T-helper 2 cell (primary cell): ENCODE measurements around the gene HDAC10.
A peak's percentile ranks its signal among the peaks of the same experiment; 100 is the strongest.

ENCODE experiments used
- DNase-seq, 5 experiments: peaks; one replicate each; pipeline versions ENCODE4 v3.0.0 to v3.0.0-alpha.2; 2012 to 2022
- total RNA-seq, 2 donors: gene quantifications; one replicate each; lab custom pipeline; 2026; lab: John Stamatoyannopoulos, UW

HDAC10 gene, protein sequence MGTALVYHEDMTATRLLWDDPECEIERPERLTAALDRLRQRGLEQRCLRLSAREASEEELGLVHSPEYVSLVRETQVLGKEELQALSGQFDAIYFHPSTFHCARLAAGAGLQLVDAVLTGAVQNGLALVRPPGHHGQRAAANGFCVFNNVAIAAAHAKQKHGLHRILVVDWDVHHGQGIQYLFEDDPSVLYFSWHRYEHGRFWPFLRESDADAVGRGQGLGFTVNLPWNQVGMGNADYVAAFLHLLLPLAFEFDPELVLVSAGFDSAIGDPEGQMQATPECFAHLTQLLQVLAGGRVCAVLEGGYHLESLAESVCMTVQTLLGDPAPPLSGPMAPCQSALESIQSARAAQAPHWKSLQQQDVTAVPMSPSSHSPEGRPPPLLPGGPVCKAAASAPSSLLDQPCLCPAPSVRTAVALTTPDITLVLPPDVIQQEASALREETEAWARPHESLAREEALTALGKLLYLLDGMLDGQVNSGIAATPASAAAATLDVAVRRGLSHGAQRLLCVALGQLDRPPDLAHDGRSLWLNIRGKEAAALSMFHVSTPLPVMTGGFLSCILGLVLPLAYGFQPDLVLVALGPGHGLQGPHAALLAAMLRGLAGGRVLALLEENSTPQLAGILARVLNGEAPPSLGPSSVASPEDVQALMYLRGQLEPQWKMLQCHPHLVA
- total RNA-seq = 0.94 to 1.7 reads per million in 2 donors

DNA sequence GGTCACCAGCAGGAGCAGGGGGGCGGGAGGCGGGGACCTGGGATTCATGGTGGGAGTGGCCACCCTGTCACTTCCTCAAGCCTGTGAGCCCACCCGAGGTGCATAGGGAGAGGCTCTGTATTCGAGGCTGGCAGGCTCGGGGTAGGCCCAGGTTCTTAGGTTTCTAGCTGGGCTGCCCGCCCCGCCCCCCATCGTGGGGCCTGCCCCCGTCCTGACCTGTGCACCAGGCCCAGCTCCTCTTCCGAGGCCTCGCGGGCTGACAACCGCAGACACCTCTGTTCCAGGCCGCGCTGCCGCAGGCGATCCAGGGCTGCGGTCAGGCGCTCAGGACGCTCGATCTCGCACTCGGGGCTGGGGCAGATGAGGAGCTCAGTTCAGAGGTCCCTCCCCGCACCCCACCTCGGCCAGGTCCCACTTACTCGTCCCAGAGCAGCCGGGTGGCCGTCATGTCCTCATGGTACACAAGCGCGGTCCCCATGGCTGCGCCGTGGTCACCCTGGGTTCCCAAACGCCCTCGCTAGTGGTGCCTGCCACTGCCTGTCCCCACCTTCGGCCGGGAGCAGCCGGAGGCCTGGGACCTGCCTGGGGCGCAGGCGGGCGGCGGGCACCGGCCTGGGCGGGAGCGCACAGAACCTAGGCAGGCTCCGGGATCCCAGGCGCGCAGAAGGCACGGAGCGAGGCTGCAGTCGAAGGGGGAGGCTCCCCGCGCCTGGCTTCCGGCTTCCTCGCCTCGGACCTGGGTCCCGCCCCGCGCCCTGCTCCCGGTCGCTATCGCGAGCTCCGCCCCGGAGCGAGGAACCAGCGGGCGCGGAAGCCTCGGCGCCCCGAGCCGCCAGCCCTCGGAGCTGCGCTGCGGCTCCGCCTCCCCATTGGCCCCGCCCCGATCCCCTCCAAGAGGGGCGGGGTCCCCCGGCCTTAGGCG lies at the start of gene HDAC10:
TSS of gene HDAC10 (minus strand) at position 711 of the 922 bp plus-strand sequence. CDS start at position 478, 233 bp downstream.
- DNase-seq = peak; percentile 59 to 92 (median 70)

DNA sequence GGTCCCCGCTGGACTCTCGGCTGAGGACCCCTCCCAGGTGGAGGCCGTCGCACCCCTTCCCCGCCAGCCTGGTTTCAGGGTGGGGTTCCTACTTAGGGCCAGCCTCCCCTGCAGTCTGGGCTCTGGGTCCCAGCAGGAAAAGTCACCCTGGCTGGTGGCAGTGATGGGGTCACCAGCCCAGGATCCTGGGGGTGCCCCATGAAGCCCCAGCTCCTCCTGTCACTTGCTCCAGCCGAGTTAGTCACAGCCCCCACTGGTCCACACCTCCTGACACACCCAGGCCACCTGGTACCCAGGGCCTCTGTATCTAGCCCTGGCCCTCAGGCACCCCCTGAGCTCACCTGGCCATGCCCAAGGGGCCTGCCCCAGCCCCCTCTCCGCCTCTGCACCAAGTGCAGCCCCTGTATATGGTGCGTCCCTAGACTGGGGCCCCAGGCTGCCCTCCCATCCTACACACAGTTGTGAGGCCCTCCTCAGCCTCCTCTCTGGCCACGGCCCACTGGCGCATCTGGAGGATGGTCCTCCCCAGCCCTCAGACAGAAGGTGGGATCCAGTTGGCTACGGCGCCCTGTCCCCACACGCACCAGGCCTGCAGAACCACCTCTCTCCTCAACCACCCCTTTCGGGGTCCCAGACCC lies 49.7 kb upstream of the HDAC10 start:
- DNase-seq = no peak

DNA sequence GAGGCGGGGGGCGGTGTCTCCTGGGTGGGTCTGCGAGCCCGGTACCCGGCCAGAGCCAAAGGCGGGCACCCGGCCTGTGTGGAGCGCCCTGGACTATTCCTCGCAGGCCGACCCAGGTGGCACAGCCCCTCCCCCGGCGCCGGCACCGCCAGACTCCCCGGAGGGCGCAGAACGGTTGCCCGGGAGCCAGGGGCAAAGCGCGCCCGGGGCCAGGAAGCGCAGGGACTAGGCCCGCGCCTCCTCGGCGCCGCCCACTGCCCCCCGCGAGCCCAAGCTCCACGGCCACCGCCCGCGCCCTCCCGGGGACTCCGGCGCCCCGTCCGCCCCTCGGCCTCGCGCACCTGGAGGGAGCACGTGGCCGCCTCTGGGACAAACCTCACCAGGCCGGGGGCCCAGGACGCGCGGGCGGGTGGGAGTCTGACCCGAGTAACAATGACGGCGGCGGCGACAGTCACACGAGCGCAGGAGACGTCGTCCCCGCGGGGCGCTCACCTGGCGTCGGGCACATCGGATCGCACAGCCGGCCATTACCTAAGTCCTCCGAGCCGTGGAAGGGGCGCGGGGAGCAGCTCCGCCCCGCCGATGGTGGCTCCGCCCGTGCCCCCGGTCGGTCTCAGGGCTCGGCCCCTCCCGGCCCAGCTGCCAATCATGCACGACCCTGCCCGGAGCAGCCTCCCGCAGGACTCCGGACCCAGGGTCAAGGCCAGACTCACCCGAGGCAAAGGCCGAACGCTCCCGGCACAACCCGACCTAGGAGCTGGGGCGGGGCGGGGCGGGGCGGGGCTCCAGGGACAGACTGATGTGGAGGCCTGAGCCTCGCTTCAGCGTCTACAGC lies 48.9 kb upstream of the HDAC10 start:
- DNase-seq = no peak

DNA sequence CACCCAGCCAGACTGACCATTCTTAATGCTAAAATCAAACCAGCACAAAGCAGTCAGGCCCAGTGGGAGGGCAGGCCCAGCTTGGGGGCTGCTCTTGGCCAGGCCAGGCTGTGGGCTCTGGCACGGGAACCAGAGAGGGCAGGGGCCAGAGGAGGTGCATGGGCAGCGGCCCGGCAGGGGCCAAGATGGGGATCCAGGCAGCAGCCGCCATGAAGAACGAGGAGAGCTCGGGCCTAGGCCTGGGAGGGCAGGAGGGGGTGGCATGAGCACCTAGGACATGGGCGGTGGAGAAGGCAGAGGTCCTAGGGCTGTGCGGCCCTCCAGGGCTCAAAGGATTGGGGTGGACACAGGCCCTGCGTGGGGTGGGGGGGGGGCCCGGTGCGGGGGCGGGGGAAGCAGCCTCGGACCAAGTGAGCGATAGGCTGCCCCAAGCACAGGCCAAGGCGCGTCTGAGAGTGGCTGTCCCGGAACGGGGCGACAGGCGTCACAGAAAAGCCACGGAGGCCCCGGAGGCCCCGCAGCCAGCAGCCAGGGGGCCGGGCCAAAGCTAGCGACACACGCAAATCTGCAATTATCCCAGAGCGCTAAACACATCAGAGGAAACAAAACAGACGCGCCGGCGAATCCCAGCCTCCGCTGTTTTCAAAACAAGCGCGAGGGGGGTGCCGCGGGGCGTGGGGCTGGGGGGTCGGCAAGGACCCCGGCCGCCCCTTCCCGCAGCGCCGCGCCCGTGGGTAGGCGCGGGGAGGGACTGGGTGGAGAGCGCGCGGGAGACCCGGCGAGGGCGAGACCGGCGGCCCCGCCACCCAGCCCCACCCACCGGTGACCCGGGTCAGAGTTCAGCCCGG lies 48.1 kb upstream of the HDAC10 start:
- DNase-seq = no peak

DNA sequence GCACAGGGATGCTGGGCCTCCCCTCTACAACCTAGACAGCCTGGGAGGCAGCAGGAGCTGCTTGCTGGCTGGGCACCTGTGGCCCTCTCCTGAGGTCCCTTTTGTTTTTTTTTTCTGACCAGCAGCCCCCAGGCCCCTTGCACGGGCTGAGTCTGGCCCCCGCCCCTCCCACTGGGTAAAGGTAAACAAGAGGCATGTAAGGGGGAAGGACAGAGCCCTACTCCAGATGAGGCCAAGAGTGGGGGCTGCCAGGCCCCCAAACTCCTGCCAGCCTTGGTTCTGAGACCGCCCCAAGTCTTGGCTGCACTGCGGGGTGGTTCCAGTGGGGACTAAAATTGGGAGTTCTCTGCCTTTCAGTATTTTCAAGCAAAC lies 47.2 kb upstream of the HDAC10 start:
- no peak for DNase-seq

DNA sequence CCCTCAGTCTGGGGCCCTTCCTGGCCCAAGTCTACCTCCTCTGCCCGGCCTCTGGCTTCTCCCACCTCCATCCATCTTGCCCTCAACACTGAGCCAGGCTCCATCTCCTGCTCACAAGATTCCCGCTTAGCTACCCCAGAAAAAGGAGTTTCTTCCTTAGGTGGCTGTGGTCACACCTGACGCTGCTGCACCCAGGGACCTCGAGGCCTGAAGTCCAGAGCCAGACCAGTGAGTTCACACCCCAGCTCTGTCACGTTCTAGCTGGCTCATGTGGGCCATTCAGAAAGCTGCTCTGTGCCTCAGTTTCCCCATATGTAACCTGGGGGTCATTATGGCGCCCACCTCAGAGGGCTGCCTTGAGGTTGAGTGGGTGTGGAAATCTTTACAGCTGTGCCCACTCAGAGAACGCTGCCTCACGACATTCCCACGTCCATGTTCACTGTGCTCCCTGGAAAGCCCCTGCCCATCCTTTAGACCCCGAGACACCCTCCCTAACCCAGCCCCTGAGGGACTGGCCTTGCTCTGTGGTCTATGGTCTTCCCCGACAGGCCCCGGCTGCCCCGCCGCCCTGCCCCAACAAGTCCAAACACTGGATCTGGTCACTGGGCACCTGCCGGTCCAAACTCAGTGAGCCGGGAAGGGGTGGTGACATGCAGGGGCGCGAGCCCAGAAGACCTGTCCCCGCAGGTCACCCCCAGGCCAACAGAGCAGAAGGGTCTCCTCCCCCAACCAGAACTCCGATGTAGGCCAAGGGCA lies 46.6 kb upstream of the HDAC10 start:
- no peak for DNase-seq

DNA sequence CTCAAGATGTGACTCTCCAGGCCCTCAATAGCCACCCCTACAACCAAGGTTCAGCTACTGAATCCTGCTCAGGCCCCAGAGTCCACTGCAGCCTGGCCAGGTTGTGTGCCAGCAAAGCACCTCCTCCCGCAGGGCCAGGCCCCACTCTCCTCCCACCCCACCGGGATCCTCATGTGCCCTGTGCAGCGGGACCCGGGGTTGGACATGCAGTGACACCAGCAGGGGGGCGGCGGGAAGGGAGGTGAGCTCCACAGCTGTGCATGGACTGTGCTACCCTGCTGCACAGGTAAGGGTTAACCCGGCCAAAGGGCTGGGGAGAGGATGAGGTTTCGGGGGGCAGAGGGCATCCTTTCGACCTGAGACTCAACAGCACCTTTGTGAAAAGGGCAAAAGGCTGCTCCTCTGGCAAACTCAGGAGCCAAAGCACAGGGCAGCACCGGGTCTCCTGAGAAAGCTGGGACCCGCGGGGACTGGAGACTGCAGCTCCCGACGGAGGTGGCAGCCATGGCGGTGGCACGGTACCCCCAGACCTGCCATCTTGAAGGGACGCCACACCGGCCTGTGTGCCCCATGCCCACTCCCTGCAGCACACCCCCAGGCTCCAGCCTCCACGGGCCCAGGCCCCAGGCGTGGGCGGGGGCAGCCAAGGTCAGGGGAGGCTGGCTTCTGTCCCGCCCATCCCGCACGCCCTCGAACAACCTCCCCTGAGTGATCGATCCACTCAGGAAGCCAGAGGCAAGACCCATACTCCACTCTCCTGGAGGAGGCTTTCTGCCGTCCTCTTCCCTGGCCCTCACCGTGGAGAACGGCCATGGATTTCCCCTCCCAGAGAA lies 45.8 kb upstream of the HDAC10 start:
- no peak for DNase-seq

DNA sequence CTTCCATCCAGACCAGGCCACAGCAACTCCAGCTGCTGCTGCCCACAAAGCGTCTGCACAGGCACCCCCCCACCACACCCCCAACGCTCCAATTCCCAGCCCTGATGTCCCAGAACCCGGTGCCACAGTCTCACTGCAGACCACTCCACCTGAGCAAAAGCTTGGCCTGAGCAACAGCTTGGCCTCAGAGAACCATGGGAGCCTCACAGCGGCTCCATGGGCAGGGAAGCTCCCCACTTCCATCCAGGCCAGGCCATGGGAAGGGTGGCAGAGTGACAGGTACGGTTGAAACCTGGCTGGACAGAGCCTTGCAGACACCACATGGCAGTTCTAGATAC lies 43.2 kb upstream of the HDAC10 start:
- no peak for DNase-seq

DNA sequence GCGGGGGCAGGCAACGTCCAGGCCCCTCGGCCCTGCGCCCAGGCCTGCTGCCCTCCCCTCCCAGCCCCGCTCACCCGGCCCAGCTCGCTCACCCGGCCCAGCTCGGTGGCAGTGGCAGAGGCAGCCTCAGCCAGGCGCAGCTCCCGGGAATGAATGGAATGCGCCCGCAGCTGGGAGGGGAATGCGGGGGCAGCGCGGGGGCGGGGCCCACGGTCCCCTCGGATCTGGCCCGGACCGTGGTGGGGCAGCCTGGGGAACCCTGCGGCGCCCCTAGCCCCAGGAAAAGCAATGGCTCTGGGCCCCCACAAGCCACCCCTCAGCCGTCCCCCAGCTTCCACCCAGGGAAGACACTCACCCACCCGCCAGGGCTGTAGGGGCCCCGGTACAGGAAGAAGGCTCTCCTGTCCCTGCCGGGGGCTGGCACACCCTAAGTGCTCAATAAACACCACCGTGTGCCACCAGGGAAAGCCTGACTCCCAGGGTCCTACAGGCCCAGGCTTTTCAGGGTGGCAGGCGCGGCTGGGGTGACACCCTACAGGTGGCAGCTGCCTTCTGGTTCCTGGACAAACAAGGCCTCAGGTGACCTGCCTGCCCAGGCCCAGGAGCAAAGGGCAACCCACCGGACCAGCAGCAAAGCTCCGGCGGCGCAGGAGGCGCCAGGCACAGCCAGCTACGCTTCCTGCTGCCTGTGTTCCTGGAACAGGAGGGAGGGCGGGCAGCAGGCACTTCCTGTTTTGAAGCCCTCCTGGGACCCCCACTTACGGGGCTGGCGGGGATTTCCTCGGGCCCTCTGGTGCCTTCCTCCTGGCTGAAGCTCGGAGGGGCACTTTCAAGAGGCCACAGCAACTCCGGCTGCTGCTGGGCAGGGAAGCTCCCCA lies 42.6 kb upstream of the HDAC10 start:
- no peak for DNase-seq

DNA sequence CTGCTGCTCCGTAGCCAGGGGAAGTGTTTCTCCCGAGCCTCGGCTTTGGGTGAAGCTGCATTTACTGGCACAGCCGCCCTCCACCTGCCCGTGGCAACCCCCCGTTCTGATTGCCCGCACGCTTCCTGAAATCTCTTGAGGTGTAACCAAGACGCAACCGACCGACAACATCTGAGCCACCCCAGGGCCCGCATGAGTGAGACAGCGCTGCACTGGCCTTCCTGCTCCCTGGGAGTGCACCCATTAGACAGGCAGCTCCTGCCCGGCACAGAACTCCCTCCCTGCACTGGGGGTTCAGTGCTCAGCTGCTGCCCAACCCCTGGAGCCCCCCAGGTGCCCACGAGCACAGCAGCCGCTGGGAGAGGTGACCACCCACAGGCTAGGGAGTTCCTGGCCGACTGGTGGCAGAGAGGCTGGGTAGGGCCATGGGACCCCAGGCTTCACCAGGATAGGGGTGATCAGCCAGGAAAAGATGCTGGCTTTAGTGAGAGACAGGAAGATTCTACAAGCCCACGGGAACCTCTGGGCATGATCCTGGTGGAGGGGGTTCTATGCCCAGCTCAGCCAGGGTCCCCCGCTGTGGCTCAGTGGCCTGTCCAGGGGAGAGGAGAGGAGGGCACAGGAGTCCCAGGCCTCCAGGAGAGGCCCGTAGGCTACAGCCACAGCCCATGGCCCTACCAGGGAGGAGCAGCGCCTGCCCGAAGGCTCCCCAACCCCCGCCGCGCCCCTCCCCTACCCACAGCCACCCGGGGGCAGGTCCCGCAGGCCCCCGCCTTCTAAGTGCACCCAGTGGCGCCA lies 41.8 kb upstream of the HDAC10 start:
- no peak for DNase-seq

DNA sequence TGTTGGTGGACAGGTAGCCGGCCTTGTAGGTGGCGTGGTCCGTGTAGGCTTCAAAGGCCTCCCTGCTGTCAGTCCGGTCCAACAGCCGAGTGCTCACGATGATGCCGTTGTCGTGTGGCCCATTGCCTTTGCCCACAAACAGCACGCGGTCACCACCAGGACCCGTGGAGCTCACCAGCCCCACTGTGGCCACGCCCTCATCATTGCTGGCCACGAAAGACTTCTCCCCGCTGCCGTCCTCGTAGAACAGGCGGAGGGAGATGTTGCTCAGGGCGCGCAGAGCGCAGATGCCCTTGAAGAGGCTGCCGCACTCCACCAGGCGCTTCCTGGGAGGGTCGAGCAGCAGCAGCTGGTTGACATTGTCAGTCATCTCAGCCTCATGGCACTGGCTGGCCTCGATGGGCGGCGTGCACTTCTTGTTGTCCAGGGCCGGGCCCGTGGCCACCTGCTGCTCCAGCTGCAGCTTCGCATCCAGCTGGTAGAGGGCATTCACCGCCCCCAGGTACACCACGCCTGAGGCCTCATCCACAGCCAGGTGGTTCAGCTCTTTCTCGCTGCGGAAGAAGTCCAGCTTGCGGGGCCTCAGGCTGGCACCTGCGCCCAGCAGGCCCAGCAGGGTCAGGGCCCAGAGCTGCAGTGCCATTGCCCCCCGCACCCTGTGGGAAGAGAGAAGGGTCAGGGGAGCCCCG lies 39.0 kb upstream of the HDAC10 start:
- no peak for DNase-seq

DNA sequence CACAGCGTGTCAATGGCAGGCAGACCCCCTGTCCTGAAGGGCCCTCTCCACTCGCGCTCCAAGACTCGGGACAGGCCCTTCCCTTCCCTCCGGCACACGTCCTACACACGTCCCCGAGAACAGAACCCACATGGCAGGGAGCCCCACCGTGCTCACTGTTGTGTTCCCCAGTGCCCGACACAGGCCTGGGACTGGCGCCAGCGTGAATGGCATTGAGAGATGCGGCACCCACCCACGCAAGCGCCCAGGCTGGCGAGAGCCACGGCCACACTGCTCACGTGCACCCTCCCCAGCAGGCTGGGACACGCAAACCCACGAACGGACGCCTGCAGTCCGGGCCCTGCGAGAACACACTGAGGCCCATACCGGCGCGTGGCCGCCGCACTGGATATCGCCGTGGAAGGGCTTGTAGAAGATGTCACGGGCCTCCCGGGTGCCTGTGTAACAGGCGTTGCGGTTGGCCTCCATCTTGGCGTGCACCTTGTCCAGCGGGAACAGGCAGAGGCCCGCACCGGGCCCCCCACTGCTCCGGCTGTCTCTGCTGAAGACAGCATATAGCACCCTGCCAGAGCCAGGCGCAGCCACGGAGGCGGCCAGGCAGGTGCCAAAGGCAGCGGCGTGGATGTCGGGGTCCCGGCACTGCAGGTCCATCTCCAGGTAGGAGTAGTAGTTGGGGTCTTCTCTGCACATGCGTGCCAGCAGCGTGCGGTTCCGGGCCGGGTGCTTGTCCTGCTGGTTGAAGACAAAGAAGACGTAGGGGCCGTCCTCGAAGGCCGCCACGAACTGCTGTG lies 38.3 kb upstream of the HDAC10 start:
- DNase-seq = no peak

DNA sequence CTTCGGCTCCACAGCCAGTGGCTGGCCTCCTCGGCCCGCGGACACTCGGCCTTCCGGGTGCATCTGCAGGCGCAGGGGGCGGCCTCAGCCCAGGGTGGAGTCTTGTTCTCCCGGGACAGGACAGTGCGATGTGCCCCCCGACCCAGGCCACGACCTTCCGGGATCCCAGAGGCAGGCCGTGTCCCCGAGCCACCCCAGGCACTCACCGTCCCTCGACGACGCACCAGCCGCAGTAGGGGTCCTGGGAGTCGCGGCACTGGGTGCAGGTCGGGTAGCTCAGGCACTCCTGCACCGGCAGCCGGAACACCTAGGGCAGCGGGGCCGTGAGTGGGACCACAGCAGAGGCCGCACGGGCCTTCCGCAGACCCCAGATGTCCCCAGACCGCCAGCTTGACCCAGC lies 36.7 kb upstream of the HDAC10 start:
- no peak for DNase-seq

DNA sequence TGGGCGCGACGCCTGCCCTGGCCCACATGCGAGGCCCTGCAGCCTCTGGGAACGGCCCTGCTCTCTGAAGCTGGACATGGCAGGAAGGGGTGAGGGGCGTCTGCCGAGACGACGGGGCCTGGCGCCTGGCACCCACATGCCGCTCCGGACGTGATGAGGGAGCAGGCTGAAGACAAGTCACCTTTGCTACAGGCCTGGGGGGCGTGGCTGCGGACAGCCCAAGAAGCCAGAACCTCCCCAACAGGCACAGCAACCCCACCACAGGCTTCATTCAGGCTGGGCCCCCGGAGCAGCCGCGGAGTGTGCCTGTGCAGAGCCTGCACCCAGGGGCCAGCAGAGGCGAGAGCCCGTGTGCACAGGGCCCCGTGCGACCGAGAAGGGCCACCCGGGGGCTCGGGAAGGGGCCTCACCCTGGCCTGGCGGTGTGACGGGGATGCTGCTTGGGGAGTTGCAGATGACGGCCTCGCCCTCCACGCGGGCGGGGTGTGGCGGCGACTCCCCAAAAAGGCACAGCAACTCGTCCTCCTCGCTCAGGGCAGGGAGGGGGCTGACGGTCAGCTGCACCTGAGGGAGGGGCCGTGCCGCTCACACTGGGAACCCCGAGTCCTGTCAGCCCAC lies 35.7 kb upstream of the HDAC10 start:
- no peak for DNase-seq

DNA sequence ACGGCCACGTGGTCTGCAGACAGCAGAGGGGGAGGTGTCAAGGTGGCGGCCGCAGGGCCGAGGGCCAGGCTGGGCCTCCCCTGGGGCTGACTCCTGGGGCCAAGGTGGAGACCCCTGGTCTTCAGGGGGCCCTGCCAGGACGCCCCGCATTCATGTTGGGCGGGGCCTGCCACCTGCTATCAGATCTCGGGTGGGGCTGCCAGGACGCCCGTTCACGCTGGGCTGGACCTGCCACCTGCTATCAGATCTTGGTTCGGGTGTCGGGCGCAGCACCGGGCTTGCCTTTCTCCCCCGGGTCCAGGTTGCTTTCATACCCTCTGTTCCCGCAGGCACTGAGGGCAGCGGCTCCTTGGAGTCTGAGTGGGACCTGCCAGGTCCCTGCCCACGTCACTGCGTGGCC lies 35.2 kb upstream of the HDAC10 start:
- no peak for DNase-seq
